ENCODE data around the gene PCSK2.

The PCSK2 gene

DNA sequence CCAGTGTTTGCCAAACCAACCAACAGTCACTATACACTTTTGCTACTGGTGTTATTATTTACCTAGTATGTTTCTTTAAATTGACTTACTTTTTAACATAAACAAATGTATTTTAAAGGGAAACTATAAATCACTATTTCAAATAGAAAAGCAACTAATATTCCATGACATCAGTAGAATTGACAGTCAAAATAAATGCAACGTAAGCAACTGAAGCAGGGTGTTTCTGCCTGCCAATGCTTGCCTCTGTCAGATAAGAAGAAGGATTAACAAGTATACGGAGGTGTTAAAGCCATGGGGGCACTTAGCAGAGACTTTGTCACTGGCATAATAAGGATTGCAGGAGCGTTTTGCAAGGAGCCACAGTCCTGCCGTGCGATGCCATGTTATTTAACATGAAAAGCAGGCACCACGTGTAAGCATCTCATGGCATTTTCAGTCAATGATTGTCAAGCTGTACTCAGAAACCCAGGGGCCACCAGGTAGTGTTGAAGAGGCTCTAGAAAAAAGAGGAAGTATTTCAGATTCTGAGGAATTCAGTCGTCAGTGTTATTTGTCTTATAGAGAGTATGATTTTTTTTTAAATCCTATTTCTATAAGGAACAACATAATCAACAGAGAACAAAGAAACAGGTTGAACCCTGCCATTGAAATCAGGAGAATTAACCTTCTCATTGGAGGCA, 172.6 kb downstream of the PCSK2 start:
- no peak for DNase-seq (ENCODE audit: low read depth in 2 of 2)

- DNase-seq (ENCODE audit: low read depth in 2 of 2): no peak
Observed at GRCh38 chr20:17403461-17403860, 176.6 kb downstream of the PCSK2 start.

- DNase-seq (ENCODE audit: low read depth in 2 of 2): no peak
Observed at GRCh38 chr20:17406051-17406590, 179.3 kb downstream of the PCSK2 start.

- DNase-seq (ENCODE audit: low read depth in 2 of 2): no peak
Observed at GRCh38 chr20:17407550-17407949, 180.7 kb downstream of the PCSK2 start.

GRCh38 chr20:17417225-17417624, 190.4 kb downstream of the PCSK2 start:
- DNase-seq (ENCODE audit: low read depth in 2 of 2): no peak

GRCh38 chr20:17418737-17419136, 191.9 kb downstream of the PCSK2 start:
- DNase-seq (ENCODE audit: low read depth in 2 of 2): no peak

DNA sequence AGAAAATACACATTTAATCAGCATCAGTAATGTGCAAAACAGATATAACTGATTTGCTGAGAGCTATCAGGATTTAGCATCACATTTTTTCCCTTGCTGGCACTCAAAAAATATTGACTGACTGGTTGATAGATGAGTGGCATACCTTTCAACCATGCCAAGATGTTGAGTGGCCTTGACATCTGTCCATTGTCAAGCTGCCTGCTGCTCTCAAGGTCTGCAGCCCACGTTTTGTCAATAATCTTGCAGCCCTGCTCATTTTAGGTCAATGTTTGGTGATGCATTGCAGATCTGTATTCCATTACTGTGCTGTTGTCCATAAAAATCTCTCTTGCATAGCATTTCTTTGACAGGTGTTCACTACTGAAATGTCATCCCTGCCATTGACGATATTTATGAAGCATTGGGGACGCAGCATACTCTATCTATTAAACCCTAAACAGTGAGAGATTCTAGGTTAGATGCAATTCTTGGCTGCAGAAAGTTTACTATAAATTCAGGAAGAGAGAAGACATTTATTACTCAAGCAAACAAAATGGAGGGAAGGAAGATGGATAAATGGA, 192.7 kb downstream of the PCSK2 start:
- DNase-seq (ENCODE audit: low read depth in 2 of 2): no peak

DNA sequence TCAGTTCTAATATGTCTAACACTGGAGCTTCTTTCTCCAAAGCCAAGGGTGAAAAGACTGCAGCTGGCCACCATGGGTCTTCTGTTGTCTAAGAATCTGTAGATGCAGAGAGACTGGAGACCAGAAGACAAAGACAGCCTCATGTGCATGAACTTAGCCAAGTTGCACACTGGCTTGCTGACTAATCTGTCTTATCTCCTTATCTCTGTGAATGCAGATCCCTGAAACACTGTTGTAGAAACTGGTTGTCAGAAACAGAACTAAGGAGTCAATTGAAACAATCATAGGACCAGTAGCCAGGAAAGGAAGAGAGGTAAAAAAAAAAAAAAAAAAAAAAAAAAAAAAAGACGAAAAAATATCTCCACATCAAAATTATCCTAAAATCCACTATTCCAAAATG, 194.7 kb downstream of the PCSK2 start:
- no peak for DNase-seq (ENCODE audit: low read depth in 2 of 2)

DNA sequence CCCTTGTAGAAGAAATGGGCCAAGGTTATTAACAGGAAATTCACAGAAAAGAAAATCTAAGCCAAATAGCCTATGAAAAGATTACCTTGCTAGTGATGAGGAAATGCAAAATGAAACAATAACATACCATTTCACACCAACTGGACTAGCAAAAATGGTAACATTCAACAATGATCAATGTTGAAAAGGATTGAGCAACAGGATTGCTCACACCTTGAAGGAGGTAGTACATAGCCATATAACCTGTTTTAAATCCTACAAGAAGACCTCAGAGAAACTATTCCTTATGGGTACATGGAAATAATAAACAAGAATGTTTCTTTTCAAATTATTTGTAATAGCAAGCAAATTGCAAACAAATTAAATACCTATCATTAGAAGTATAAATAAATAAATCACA, 196.9 kb downstream of the PCSK2 start:
- no peak for DNase-seq (ENCODE audit: low read depth in 2 of 2)

DNA sequence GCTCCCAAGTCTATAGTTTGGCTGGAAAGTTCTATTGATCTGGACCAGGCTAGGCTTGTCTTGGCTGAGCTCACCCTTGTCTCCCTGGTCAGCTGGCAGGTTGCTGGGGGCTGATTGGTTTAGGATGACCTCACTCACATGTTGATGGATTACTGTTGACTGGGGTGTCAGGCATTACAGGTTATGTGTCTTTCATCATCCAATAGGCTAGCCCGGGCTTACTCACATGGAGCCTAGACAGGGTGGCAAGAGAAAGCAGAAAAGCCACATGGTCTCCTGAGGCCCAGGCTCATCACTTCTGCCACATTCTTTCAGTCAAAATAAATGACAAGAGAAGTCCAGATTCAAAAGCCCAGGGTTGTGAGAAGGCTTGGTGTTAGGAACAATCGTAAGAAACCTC, 200.8 kb downstream of the PCSK2 start:
- no peak for DNase-seq (ENCODE audit: low read depth in 2 of 2)

GRCh38 chr20:17430125-17430950, 203.5 kb downstream of the PCSK2 start:
- DNase-seq (ENCODE audit: low read depth in 2 of 2): no peak

DNA sequence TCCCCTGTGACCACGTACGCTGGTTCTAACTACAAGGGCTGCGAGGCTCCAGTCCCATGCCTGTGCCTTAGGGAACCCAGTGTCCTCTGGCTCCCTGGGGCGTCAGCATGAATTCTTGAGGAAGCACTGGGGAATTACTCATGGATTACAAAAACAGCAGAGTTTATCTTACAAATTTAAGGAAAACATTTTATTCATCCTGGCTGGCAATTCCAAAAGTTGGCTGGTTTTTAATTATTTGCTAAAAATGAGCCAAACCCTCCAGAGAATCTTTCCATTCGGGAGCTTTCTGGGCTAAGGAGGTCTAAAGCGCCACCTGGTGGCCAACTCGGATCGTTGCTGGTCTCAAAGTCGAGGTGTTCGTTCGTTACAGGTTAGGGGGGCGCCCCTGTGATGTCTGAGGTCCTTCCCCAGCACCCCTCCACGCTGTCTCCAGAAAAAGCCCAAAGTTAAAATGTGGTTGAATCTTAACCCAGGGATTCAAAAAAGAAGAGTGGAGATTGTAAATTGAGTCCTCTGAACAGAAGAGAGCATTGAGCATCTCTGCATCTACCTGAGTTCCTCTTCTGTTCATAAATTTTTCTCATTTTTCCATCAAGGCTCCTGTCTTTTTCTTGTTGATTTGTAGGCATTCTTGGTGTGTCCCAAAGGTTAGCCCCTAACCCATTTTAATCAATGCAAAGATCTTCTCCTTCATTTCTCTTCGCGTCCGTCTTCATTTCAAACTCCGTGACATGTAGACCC, 205.0 kb downstream of the PCSK2 start:
- peak in 1 of 2 donors; percentile 3 for DNase-seq (ENCODE audit: low read depth in 2 of 2)

GRCh38 chr20:17436664-17437063, 209.8 kb downstream of the PCSK2 start:
- DNase-seq (ENCODE audit: low read depth in 2 of 2): no peak

DNA sequence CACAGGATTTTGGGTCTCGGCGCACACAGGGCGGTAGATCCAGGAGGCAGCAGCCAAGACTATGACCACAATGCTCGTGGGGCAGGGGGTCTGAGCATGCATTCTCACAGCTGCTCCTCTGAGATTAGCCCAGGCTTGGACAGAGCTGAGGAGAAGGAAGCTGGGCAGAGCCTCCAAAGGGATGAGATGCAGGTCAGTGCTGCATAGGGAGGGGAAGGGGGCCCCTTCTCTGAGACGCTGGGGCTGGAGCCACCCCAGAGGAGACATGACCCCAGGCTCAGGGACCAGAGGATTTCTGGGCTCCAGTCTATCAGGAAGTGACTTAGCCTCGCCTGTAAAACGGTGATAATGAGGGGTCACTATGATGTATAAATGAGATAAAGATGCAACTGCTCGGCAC, 210.4 kb downstream of the PCSK2 start:
- DNase-seq (ENCODE audit: low read depth in 2 of 2): no peak

- no peak for DNase-seq (ENCODE audit: low read depth in 2 of 2)
Observed at GRCh38 chr20:17438436-17439039, 211.7 kb downstream of the PCSK2 start.

DNA sequence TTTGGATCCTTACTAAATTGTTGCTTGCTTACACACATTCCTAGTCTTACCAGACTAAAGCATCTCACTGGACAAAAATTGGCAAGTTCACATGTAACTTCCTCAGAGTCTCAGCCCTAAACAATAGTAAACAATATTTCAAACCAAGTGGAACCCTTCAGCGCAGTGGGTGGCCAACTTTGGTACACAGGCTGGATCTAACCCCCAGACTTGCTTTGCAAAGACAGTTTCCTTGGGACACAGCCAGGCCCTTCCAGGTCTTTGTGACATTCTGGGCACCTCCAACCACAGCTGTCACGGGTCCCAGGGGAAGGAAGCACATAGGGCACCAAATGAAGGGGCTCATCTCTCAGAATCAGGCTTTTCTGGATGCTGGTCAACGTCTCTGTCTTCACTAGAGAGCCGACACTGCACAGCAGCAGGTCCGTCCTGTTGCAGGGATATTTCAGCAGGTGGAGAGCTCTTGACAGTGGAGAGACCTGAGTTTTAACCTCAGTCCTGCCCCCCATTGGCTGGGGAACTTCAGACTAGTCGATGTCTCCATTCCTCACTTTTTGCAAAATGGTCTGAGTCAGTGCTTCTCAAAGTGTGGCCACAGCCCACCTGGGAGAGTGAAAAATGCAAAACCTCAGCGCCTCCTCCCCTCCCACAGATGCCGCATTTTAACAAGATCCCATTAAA, 212.9 kb downstream of the PCSK2 start:
- no peak for DNase-seq (ENCODE audit: low read depth in 2 of 2)

DNA sequence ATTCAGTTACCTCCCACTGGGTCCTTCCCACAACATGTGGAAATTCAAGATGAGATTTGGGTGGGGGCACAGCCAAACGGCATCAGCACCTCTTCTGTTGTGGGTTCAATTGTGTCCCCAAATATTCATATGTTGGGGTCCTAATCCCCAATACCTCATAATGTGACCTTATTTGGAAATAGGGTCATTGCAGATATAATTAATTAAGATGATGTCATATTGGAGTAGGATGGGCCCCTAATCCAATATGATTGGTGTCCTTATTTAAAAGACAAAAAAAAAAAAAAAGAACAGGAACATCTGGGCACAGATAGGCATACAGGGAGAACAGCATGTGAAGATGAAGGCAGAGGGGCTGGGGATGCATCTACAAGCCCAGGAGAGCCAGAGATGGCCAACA, 214.9 kb downstream of the PCSK2 start:
- DNase-seq (ENCODE audit: low read depth in 2 of 2): no peak

- DNase-seq (ENCODE audit: low read depth in 2 of 2): no peak
Observed at GRCh38 chr20:17442588-17442987, 215.7 kb downstream of the PCSK2 start.

DNA sequence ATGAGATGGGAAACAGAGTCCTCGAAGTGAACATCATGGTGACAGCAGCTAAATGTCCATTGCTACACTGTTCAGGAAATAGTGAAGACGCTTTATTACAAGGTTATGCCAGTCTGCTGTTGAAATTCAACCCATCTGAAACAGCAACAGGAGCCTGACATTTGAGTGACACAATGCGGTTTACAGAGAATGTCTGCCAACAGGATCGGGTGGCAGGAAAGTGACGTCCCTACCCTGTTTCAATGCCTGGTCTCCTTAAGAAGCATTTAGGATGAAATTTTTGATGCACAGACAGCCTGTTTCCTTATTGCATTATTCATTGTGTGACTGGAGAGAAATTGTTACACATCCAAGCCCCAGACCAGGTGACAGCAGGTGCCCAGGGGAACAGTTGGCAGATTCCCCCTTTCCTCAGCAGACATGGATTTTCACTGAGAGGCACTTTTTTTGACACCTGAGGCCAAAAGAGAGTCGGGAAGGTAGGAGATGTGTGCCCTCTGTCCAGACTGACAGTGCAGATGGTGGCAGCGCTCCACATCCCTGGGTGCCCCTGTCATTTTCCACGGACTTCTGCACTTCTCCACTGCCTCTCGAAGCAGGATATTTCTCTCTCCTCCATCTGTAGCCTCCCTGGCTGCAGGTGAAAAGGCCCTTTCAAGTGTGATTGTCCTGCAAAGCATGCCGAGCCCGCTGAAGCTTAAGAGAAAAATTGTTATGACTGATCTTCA, 216.5 kb downstream of the PCSK2 start:
- no peak for DNase-seq (ENCODE audit: low read depth in 2 of 2)

DNA sequence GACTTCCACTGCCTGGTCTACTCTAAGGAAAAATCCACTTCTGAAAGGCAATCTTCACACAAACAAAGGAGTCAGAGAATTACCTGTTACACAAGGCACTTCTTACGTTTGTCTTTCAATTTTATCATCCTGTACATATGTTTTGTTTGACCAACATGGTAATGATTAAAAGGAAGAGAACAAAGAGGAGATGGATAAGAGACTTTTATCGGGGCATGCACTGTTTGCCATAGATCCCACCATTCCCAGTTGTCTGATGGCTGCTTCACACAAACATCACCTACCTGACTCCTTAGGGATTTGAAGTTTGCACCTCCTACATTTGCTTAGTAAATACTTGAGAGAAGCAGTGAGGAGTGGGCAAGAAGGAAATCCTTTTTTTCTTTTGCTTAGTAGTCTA, 217.3 kb downstream of the PCSK2 start:
- DNase-seq (ENCODE audit: low read depth in 2 of 2): no peak

All from activated CD8-positive, alpha-beta memory T cell treated with anti-CD3 and anti-CD28 coated beads for 4 hours (primary cell).